SK-N-SH (cell line): ENCODE data around the gene MLLT10. TPM values are rescaled to one million over a fixed set of nuclear protein-coding genes. Genes with fewer than 3 reads are reported as not detected.

Experiments used
- CTCF ChIA-PET: fragments of 300-600, 350-600 bp; formaldehyde crosslinking; extraction: SDS; loops from one replicate; lab custom pipeline; 2021; lab: Yijun Ruan, JAX
- POLR2A ChIA-PET: fragments of 350-600 bp; sonication (Branson Sonifier 250); formaldehyde crosslinking; extraction: SDS; loops from one replicate; lab custom pipeline; 2020; ENCODE audit warnings: antibody characterized with exemption, inconsistent platforms; lab: Yijun Ruan, JAX
- DNase-seq: peaks from one replicate; pipeline ENCODE4 v3.0.0; 2012
- H2AFZ ChIP-seq: fragments of 200-600 bp; sonication (generic); 2 replicates; pipeline ENCODE4 v1.8.1; 2016; ENCODE audit warnings: antibody characterized with exemption, mild to moderate bottlenecking, low read depth
- H3F3A ChIP-seq: fragments of 200-600 bp; sonication (generic); replicated peaks from 2 replicates; pipeline ENCODE3; 2016; ENCODE audit warnings: antibody characterized with exemption, mild to moderate bottlenecking; ENCODE audit not compliant: insufficient read depth
- H3K27ac ChIP-seq, 2 experiments: fragments of 200-500 bp in 1 of 2; fragments of 200-600 bp in 1 of 2; sonication (Bioruptor generic) in 1 of 2; sonication (generic), shearing (Covaris generic) in 1 of 2; 2 replicates each; pipeline versions ENCODE4 v1.5.1 to v1.6.1; 2014 to 2016; ENCODE audit warnings: low read depth in 2 of 2, inconsistent platforms in 1 of 2, low read length in 1 of 2, mild to moderate bottlenecking in 1 of 2, mixed read lengths in 1 of 2
- H3K27me3 ChIP-seq: fragments of 200-600 bp; sonication (generic), shearing (Covaris generic); 2 replicates; pipeline ENCODE4 v1.6.1; 2016; ENCODE audit warnings: mixed run types; ENCODE audit not compliant: insufficient read depth
- H3K36me3 ChIP-seq, 2 experiments: fragments of 200-500 bp in 1 of 2; fragments of 200-600 bp in 1 of 2; sonication (Bioruptor generic) in 1 of 2; sonication (generic) in 1 of 2; replicated peaks in 1 of 2; 2 replicates each; pipeline versions ENCODE3 to v1.5.1; 2014 to 2016; ENCODE audit warnings: low read length in 1 of 2, mild to moderate bottlenecking in 1 of 2; ENCODE audit not compliant: insufficient read depth in 2 of 2, control insufficient read depth in 1 of 2
- H3K4me1 ChIP-seq, 2 experiments: fragments of 200-500 bp in 1 of 2; fragments of 200-600 bp in 1 of 2; sonication (Bioruptor generic) in 1 of 2; sonication (generic), shearing (Covaris generic) in 1 of 2; 2 replicates each; pipeline versions ENCODE4 v1.5.1 to v1.6.1; 2014 to 2016; ENCODE audit warnings: low read depth in 1 of 2, low read length in 1 of 2, mixed run types in 1 of 2; ENCODE audit not compliant: insufficient read depth in 2 of 2, control insufficient read depth in 1 of 2
- H3K4me2 ChIP-seq: fragments of 200-600 bp; sonication (generic), shearing (Covaris generic); 2 replicates; pipeline ENCODE4 v1.6.1; 2017; ENCODE audit warnings: mixed run types
- H3K4me3 ChIP-seq, 2 experiments: fragments of 200-500 bp in 1 of 2; fragments of 200-600 bp in 1 of 2; sonication (Bioruptor generic) in 1 of 2; sonication (generic), shearing (Covaris generic) in 1 of 2; 2 replicates each; pipeline versions ENCODE4 v1.5.1 to v1.8.1; 2014 to 2016; ENCODE audit warnings: low read depth in 2 of 2, inconsistent platforms in 1 of 2, low read length in 1 of 2, mild to moderate bottlenecking in 1 of 2, mixed read lengths in 1 of 2, moderate library complexity in 1 of 2
- H3K79me2 ChIP-seq: fragments of 200-600 bp; sonication (generic); 2 replicates; pipeline ENCODE4 v1.8.1; 2017; ENCODE audit warnings: mild to moderate bottlenecking; ENCODE audit not compliant: insufficient read depth
- H3K9ac ChIP-seq: fragments of 200-600 bp; sonication (generic); 2 replicates; pipeline ENCODE4 v1.6.1; 2017; ENCODE audit warnings: mixed run types
- H3K9me2 ChIP-seq: fragments of 200-600 bp; sonication (generic); 2 replicates; pipeline ENCODE4 v1.6.1; 2017; ENCODE audit warnings: mixed run types
- H3K9me3 ChIP-seq: fragments of 200-600 bp; sonication (generic); 2 replicates; pipeline ENCODE4 v1.6.1; 2017; ENCODE audit warnings: mixed run types, mild to moderate bottlenecking, moderate library complexity
- H4K20me1 ChIP-seq: fragments of 200-600 bp; sonication (generic); 2 replicates; pipeline ENCODE4 v1.6.1; 2017; ENCODE audit warnings: mild to moderate bottlenecking, mixed run types; ENCODE audit not compliant: insufficient read depth
- CHD2 ChIP-seq: fragments of 150-350 bp; IDR thresholded peaks from 2 replicates; pipeline ENCODE4 v1.6.1; 2018; ENCODE audit warnings: low read length; ENCODE audit not compliant: partially characterized antibody
- EP300 ChIP-seq, 2 experiments: IDR thresholded peaks; 2 replicates each; pipeline versions ENCODE4 v1.4.0 to v1.6.1; 2012; ENCODE audit warnings: borderline replicate concordance in 1 of 2, low read depth in 1 of 2, low read length in 1 of 2
- FOXJ3 ChIP-seq: sonication (generic); formaldehyde crosslinking; IDR thresholded peaks from 2 replicates; pipeline ENCODE4 v1.5.1; 2020; ENCODE audit warnings: mild to moderate bottlenecking, missing genetic modification reagents
- JUND ChIP-seq: IDR thresholded peaks from 2 replicates; pipeline ENCODE4 v1.4.0; 2012
- NRF1 ChIP-seq: IDR thresholded peaks from 2 replicates; pipeline ENCODE4 v1.6.1; 2012; ENCODE audit warnings: low read depth, mild to moderate bottlenecking, low read length
- POLR2AphosphoS5 ChIP-seq: IDR thresholded peaks from 2 replicates; pipeline ENCODE4 v1.6.1; 2012; ENCODE audit warnings: low read depth, low read length
- RAD21 ChIP-seq: IDR thresholded peaks from 2 replicates; pipeline ENCODE4 v1.6.1; 2012; ENCODE audit warnings: mild to moderate bottlenecking, low read length
- RFX5 ChIP-seq: IDR thresholded peaks from 2 replicates; pipeline ENCODE4 v1.6.1; 2012; ENCODE audit warnings: mild to moderate bottlenecking, improper control_type of control experiment, low read length
- RXRA ChIP-seq: IDR thresholded peaks from 2 replicates; pipeline ENCODE4 v1.4.0; 2012; ENCODE audit warnings: low read depth, mild to moderate bottlenecking, borderline replicate concordance
- SIN3A ChIP-seq: IDR thresholded peaks from 2 replicates; pipeline ENCODE4 v1.6.1; 2012; ENCODE audit warnings: low read depth, mild to moderate bottlenecking, low read length, moderate library complexity, borderline replicate concordance
- SMC3 ChIP-seq: IDR thresholded peaks from 2 replicates; pipeline ENCODE4 v1.6.1; 2012; ENCODE audit warnings: low read depth, low read length, improper control_type of control experiment
- TAF1 ChIP-seq: IDR thresholded peaks from 2 replicates; pipeline ENCODE4 v1.6.1; 2012; ENCODE audit warnings: low read depth, mild to moderate bottlenecking, low read length, moderate library complexity, borderline replicate concordance
- WGBS: methylation state at CpG from one replicate; pipeline ENCODE4 v1.1.6; 2017; ENCODE audit warnings: low lambda C conversion rate; 5-methylcytosine and 5-hydroxymethylcytosine counted together
- polyA plus RNA-seq, 3 experiments: library from polyadenylated mRNA; depleted of rRNA; stranded (reverse); fragments of >200 nt; gene quantifications; 2 replicates each; pipeline ENCODE4 v1.2.3, GENCODE V29; 2012
- TF ChIP-seq, protein P1 (sequence below): fragments of 200-600 bp; sonication (generic); IDR thresholded peaks from 2 replicates; pipeline ENCODE4 v1.6.1; 2017; ENCODE audit warnings: antibody characterized with exemption, mild to moderate bottlenecking, moderate library complexity
- TF ChIP-seq, protein P2 (sequence below): IDR thresholded peaks from 2 replicates; pipeline ENCODE4 v1.4.0; 2012; ENCODE audit warnings: low read depth

MLLT10 gene
- polyA plus RNA-seq, 1 of the 3 experiments (the other 2 are of a cell fraction) = 26.0 TPM

DNA sequence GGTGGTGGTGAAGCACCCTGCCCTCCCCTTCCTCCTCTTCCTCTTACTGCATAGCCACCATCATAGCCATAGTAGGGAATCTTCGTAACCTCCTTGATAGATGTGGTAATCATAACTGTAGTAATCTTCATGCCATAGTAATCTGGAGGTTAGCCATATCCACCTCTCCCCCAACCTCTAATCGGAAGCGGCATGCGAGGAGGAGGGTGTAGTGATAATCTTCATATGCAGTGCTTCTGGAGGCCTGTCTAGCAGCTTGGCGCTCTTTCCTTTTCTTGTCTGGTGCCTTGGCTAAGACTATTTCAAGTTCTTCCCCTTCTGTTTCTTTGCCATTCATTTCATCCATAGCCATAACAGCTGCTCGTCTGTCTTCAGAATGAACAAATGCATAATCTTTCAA lies 90.9 kb downstream of the MLLT10 start:
- POLR2A ChIA-PET = no interaction called here
- WGBS = 98% methylated on average over 6 of the region's 6 CpGs
- peaks cover 28 to 41% of the 10 kb centered on the region in 2 experiments for H3K36me3 ChIP-seq
- TF ChIP-seq, protein P1, sequence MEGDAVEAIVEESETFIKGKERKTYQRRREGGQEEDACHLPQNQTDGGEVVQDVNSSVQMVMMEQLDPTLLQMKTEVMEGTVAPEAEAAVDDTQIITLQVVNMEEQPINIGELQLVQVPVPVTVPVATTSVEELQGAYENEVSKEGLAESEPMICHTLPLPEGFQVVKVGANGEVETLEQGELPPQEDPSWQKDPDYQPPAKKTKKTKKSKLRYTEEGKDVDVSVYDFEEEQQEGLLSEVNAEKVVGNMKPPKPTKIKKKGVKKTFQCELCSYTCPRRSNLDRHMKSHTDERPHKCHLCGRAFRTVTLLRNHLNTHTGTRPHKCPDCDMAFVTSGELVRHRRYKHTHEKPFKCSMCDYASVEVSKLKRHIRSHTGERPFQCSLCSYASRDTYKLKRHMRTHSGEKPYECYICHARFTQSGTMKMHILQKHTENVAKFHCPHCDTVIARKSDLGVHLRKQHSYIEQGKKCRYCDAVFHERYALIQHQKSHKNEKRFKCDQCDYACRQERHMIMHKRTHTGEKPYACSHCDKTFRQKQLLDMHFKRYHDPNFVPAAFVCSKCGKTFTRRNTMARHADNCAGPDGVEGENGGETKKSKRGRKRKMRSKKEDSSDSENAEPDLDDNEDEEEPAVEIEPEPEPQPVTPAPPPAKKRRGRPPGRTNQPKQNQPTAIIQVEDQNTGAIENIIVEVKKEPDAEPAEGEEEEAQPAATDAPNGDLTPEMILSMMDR = no peak
- TF ChIP-seq FOXJ3 (CRISPR knock-in tag) = no peak
- no peak for TF ChIP-seq RFX5
- TF ChIP-seq CHD2 = no peak
- no peak for TF ChIP-seq RXRA
- TF ChIP-seq RAD21 = no peak
- no peak for TF ChIP-seq JUND
- no peak for TF ChIP-seq NRF1
- TF ChIP-seq POLR2AphosphoS5 = no peak
- no peak overlapping the region for H3K4me2 ChIP-seq
- no peaks in the 10 kb centered on the region for H3K9me3 ChIP-seq
- H3K4me3 ChIP-seq = no peak overlapping the region
- no peak overlapping the region for H3K9ac ChIP-seq
- no peaks in the 10 kb centered on the region for H4K20me1 ChIP-seq
- H3K27ac ChIP-seq = no peak overlapping the region
- H3K27me3 ChIP-seq = no peaks in the 10 kb centered on the region
- no peak overlapping the region for H2AFZ ChIP-seq
- H3K9me2 ChIP-seq = no peaks in the 10 kb centered on the region
- CTCF ChIA-PET = no interaction called here
- DNase-seq = no peak
- H3F3A ChIP-seq = peaks cover 7% of the 10 kb centered on the region
- H3K4me1 ChIP-seq = peaks cover 0 to 8% of the 10 kb centered on the region in 2 experiments; a peak in 2 of 4 replicates
- H3K79me2 ChIP-seq = peaks cover 23% of the 10 kb centered on the region; the same call in 1 of the 2 replicates

DNA sequence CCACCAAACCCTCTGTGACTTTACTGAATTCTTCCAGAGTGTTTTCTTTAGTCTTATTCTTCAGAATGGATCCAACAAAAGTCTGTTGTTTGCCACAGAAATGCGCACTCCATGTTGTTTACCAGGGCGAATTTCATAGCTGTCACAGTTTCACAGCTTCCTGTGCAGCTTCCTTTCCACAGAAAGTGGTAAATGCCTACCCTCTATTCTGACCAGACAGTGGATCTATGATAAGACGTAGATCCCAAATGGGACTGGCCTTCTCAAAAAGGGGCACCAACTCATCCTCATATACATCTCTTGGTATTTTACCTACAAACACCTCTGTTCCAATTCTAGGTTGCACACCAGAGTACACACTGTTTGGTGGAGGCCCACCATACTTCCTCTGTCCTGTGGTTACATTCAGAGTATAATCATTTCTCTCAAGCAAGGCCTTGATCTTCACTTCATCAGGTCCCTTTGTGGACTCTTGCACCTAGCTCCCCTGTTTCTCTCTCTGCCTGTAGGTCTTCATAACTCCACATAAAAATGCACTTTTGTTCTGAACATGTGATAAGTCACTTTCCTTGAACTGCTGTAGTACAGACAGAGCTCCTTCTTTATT lies 91.7 kb downstream of the MLLT10 start:
- WGBS = 100% methylated on average over 3 of the region's 3 CpGs
- Histone ChIP-seq H3K36me3 (peaks cover 31 to 39% of the 10 kb centered on the region in 2 experiments), H3K79me2 (peaks cover 21% of the 10 kb centered on the region; the same call in 1 of the 2 replicates), H3K4me2 (no peak overlapping the region), H3F3A (peaks cover 7% of the 10 kb centered on the region), H3K4me1 (peaks cover 0 to 8% of the 10 kb centered on the region in 2 experiments; a peak in 2 of 4 replicates), H4K20me1 (no peaks in the 10 kb centered on the region), H3K27me3 (no peaks in the 10 kb centered on the region), H3K9ac (no peak overlapping the region), H3K9me2 (no peaks in the 10 kb centered on the region), H2AFZ (no peak overlapping the region), H3K27ac (no peak overlapping the region), H3K4me3 (no peak overlapping the region), H3K9me3 (no peaks in the 10 kb centered on the region)
- no peak for DNase-seq
- POLR2A ChIA-PET = no interaction called here
- TF ChIP-seq TAF1 (no peak), EP300 (IDR thresholded peaks at IDR 0.05; ENCODE audit: borderline replicate concordance in 1 of 2, low read depth in 1 of 2, low read length in 1 of 2) (no peak), SIN3A (no peak), SMC3 (no peak), RFX5 (no peak)
- TF ChIP-seq, protein P2, sequence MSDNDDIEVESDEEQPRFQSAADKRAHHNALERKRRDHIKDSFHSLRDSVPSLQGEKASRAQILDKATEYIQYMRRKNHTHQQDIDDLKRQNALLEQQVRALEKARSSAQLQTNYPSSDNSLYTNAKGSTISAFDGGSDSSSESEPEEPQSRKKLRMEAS = no peak
- CTCF ChIA-PET = interaction anchor here (0.6 kb wide), 1 partner anchor 12 kb away, joined by 3 read pairs; no protein-coding TSS in a partner anchor
